NCI-H1436 treated with DMSO at 0.1 percent for 48 hours (cell line): ENCODE measurements around the gene ZDHHC8.

Experiments
- DNase-seq: peaks from one replicate; lab custom pipeline; 2025; lab: John Stamatoyannopoulos, UW

Gene ZDHHC8

GRCh38 chr22:20131597-20131858, at the start of gene ZDHHC8:
TSS of gene ZDHHC8 (plus strand) at chr22:20131804. CDS start at chr22:20131948, 144 bp downstream.
- DNase-seq: no peak

- no peak for DNase-seq
Measured at GRCh38 chr22:20083157-20083890, 48.3 kb upstream of the ZDHHC8 start.

- no peak for DNase-seq
Measured at GRCh38 chr22:20083891-20084546, 47.6 kb upstream of the ZDHHC8 start.

- no peak for DNase-seq
Measured at GRCh38 chr22:20084547-20085413, 46.8 kb upstream of the ZDHHC8 start.

GRCh38 chr22:20085651-20086050, 46.0 kb upstream of the ZDHHC8 start:
- DNase-seq: no peak

- no peak for DNase-seq
Measured at GRCh38 chr22:20086101-20086599, 45.5 kb upstream of the ZDHHC8 start.

GRCh38 chr22:20086763-20087162, 44.8 kb upstream of the ZDHHC8 start:
- DNase-seq: no peak

GRCh38 chr22:20087319-20088262, 44.0 kb upstream of the ZDHHC8 start:
- no peak for DNase-seq

- DNase-seq: no peak
Measured at GRCh38 chr22:20088263-20088648, 43.3 kb upstream of the ZDHHC8 start.

- no peak for DNase-seq
Measured at GRCh38 chr22:20089226-20089976, 42.2 kb upstream of the ZDHHC8 start.

GRCh38 chr22:20089977-20090729, 41.5 kb upstream of the ZDHHC8 start:
- no peak for DNase-seq

GRCh38 chr22:20090730-20091240, 40.8 kb upstream of the ZDHHC8 start:
- no peak for DNase-seq

GRCh38 chr22:20091690-20092476, 39.7 kb upstream of the ZDHHC8 start:
- no peak for DNase-seq

- no peak for DNase-seq
Measured at GRCh38 chr22:20092477-20092854, 39.1 kb upstream of the ZDHHC8 start.

- no peak for DNase-seq
Measured at GRCh38 chr22:20093418-20094196, 38.0 kb upstream of the ZDHHC8 start.

GRCh38 chr22:20094197-20094807, 37.3 kb upstream of the ZDHHC8 start:
- DNase-seq: no peak

- no peak for DNase-seq
Measured at GRCh38 chr22:20095521-20095920, 36.1 kb upstream of the ZDHHC8 start.
